COLO668 (cell line): ENCODE measurements around the gene FIG4.
A peak's percentile ranks its signal among the peaks of the same experiment; 100 is the strongest.
"Not testable (repeated sequence)": the region's sequence is repeated elsewhere in the genome, so short reads cannot be mapped to it uniquely, and the experiment has no call there.

Source experiments
- DNase-seq: peaks from one replicate; lab custom pipeline; 2025; ENCODE audit not compliant: unreplicated experiment; lab: John Stamatoyannopoulos, UW

FIG4 gene

DNA sequence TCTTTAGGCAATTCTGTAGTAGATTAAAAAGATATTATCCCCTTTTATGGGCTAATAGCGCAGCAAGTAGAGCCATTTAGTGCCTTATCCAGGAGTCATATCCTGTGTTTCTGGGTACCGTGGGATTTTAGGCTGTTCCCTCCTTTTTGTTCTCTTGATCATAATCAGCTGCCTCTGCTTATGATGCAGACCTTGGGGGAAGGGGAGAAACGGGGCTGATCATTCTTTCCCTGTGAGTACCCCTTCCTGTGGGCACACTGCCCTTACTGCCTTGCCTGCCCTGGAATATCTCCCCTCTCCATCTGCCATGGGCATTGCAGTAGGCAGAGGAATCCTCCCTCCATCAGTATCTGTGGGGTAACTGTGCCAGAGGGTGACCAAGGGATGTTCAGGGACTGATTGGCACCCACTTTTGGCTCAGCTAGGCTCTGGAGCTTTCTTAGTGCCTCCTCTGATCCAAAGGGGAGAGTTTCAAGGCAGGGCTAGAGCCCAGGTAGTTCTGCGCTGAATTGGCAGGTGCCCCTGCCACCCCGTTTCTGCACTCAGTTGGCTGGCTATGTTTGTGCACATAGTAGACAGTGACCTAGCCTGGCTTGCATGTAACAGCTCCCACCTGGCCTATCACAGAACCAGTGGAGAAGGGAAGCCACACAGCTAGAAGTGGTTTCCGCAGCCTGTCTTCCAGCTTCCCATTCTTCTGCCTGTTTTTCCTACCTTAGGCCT is 103.3 kb downstream of the FIG4 start:
- no peak for DNase-seq

DNA sequence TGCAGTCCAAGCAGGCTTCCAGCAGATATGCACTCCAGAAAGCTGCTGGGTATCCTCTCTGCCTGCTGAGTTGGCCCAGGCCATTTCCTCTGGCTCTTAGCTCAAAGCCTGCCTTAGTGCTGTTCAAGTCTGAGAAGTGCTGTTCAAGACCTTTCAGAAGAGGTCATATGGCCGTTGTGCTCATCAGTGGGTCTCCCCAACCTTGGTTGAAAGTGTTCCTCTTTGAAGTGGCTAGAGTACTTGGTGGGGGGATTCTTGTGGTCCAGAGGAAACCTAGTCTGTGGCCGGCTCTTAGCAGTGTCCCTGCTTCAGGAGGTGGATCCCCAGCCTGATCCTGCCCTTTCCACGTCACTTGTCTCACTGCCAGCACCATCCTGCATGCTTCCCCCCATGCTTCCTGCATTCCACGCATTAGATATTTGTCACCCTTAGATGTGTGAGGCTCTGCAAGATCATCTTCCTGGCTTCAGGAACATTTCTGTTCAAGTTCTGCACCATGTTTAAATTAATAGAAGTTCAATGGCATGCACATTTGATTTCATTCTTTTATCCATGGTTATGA is 105.0 kb downstream of the FIG4 start:
- no peak for DNase-seq

DNA sequence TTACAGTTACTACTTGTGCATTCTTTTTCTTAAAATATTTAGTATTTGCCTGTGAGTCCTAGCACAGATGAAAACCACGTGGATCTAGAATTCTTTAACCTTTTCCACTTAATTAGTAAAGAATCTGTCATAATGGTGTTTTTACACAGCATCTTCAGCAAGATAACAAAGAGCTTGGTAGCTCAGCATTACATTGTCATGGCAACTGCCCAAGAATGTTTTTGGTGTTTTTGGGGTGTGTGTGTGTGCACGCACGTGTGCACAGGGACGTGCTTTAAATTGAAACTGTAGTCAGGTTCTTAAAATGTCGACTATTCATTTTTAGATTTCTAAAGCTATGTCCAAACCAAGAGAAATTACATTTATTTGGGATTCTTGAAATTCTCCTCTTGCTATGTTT is 108.0 kb downstream of the FIG4 start:
- no peak for DNase-seq

DNA sequence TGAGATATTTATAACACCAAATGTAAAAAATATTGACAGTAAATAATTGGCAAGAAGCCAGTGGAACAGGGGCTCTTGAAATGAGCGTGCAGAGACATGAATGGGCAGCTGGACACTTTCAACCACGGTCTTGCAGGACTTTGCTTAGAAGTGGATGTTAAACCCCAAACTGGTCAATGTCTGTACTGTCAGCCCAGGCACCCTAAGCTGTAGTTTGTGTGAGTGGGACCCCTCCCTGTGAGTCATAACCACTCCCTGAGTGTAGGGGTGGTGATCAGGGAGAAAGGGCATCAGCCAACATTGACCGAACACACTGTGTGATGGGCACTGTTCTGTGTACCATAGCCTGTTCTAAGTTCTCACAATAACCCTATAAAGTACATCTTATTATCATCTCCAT is 108.6 kb downstream of the FIG4 start:
- DNase-seq, result no peak

DNA sequence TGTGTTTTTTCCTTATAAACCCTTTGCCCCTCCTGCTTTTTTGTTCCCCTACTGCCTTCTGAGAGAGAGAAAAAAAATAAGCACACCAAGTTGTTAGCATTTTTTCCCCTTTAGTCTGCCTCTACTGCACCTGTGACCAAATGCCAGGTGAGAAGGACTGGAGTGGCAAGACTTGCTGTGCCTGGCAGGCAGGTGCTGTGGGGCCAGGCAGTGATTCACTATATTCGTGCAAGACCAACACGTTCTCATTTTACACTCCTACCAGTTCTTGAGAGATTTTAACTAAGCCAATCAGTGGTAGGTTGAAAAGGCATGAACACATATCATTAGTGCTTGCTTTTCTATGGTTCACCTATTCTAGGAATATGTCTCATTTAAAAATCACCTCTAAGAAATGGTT is 109.7 kb downstream of the FIG4 start:
- DNase-seq, result peak; percentile 41

DNA sequence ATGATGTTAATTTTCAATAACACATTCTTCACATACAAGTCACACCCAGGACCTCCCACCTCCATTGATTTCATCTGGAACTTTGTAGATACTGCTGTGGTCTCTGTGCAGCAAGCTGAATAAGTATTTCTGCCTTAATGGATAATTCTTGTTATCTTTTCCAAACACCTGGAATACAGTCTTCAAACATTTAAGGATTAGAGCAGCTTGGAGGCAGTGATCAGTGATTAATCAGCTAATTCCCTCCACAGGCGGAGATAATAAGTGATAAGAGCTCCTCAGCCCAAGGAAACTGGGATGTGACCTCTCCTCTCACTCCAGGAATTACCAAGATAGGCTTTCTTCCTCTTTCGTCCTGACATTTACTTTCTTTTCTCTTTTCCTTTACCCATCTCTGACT is 110.7 kb downstream of the FIG4 start:
- DNase-seq, result no peak

DNA sequence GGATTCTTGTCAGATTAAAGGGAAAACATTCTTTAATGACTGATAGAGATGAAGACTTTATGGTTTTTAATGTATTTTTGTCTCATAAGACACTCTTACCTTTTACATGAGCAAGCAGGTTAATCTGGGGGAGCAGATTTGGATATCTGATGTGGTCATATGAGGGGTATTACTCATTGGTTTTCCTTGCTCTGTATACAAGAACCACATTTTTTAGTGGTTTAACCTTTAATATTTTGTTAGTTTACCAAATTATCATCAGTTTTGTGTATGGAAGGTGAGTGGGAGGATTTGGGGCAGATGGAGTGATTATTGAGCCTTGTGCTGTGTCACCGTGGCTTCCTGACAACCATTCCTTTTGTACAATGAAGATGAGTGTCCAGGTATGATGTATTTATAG is 112.9 kb downstream of the FIG4 start:
- DNase-seq, result no peak

DNA sequence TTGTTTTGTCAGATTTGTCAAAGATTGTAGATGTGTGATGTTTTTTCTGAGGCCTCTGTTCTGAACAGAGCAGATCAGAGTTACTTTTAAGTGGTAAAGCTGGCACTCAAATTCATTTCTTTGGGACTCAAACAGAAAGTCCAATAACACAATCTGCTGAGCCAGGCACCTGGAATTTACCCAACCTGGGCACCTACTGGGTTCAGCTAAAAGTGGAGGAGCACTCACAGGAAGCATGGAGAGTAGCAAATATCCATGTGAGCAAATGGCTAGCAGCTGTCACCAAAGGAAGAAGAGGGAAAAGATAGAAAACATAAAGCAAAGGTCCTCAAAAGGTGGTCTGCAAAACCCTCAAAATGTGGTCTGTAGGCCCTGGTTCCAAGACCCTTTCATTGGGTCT is 116.8 kb downstream of the FIG4 start:
- DNase-seq, result no peak

DNA sequence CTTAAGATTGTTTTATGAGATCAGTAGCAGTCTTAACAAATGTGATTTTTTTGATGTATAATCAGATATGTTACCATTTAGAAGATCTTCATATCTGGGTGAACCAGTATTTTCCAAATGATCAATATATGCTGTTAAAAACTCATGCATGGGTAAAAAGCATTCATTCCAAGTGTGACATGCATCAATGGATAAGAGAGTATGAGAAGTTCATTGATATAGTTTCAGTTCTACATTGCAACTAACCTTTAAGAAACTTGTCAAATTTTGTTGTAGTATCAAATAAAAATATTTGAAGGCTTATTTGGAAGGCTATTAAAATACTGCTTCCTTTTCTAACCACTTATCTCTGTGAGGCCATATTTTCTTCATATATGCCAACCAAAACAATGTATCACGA is 117.7 kb downstream of the FIG4 start:
- DNase-seq, result no peak

DNA sequence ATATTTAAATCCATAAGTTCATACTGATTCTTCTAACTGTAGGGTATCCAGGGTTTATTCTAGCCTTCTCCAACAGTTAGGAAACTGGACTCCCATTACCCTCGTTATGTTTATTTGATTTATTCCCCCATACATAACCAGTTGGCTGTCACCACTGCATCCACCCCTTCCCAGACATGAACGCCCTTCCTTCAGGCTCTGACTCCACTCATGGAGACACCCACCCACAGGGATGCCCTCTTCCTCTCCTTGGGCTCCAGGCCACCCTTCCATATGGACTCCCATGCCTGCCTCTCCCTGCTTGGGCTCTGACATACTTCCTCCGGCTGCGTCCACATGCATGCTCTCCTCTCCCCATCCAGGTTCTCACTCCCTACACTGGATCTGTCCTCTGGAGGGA is 124.0 kb downstream of the FIG4 start:
- no peak for DNase-seq

DNA sequence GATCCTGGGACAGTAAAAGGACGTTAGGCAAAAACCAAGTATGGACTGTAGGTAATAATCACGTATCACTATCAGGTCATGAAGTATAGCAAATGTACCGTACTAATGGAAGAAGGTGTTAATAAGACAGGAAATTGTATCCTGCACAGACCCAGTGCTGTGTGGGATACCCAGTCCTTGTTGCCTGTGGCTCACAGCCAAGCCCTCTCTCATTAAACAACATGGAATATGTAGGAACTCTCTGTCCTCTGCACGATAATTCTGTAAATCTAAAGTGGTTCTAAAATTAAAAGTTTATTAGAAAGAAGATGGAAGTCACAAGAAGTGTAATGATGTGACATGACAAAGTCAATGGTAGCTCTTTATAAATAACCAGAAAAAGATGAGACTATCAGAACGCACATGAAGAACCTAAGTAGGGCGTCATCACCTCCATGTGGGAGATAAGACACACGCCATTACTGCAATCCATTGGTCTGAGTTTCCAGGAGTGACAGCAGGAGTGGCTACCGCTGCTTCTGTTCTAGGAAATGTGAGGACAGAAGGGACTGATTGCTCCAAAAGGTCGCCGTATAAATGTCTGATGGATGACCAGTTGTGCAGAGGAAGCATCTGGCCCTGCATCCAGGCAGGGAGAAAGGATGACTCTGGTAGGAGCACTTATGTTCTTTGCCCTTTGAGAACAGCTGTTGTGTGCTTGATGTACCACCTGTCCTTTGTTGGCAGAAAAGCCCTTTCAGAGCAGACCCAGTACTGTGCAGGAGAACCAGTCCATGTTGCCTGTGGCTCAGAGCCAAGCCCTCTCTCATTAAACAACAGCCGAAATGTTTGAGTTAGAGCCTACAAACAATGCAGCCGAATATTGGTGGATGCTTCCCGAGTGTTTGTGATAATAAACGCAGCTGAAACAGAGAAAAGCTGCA is 125.6 kb downstream of the FIG4 start:
- peak; percentile 86 for DNase-seq

DNA sequence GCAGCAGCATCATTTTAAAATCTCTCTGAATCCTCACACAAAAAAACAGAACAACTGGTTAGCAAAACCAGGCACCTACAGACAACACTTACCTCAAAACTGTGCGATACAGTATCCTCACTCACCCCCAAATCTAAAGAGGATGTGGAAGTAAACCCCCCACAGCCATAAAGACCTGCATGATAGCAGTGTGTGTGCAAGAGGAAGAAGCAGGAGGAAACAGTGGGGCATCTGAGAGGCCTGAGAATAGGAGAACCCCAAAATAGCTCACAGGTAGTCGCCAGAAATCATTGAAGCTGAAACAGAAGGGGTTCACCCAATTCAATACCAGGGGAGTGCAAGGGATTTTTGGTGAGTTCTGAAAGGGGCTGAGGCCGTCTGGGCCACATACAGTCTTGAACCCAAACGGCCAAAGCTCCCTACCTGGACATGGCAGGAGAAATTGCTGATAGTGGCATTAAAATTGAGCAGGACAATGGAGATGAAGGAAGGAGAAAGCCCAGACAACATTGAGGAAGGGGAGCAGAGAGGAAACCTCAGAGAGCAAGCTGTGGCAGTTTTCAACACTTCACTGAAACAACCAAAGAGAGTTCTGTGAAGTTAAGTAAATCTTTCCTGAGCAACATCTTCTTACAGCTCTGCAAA is 129.7 kb downstream of the FIG4 start:
- DNase-seq, result no peak

DNA sequence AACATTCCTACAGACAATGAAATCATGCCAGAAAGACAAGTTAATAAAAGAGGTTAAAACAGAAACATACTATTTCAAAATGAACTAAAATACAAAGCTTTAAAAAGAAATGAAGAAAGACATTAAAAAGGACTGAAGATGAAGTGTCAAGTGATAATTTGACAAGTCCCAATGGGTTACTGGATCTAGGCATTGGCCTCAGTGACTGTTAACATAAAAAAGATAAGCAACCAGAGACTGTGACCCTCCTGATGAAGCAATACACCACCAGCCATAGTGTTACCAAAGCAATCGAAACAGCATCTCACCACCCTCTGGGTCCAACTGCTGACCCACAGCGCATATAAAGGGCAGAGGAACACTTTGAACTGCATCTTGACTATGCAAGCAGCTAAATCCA is 130.3 kb downstream of the FIG4 start:
- no peak for DNase-seq

DNA sequence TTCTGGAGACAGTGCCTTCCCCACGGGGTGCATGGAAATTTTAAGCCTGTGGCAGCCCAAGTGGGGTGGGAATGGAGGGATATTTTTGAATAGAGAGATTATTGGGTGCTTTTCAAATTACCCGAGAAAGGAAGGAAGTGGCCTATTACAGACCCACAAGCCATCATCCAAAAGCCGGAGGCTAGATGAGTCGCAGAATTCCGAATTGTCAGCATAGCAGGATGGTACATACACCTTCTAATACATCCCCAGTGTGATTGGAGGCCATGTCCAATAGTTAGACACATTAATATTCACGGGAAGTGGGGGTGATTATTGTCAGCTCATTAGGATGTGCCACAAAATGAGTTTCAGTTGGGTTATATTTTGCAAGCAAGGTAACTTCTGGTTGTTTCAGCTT is 133.0 kb downstream of the FIG4 start:
- no peak for DNase-seq

DNA sequence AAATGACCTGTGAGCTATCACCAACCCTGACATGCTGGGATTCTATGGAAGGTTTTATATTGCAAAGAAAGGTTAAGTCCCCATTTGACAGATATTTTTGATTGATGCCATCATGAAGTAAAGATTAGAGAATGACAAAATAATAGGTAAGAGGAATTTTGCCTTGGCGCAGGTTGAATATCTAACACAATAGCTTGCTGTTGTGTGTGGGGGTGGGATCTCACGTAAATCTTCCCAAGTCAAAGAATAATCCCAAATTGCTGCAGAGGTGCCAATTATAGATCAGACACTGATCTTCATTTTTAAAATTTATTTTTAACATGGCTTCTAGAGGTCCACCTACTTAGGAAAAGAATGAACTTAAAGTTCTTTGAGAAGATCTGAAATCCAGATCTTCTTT is 135.5 kb downstream of the FIG4 start:
- DNase-seq, result no peak

DNA sequence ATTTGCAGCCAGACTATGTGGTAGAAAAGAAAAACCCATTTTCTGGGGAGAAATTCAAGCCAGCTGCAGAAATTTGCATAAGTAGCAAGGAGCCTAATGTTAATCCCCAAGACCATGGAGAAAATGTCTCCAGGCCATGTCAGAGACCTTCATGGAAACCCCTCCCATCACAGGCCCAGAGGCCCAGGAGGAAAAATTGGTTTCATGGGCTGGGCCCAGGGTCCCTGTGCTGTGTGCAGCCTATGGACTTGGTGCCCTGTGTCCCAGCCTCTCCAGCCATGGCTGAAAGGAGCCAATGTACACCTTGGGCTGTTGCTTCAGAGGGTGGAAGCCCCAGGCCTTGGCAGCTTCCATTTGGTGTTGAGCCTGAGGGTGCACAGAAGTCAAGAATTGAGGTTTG is 140.3 kb downstream of the FIG4 start:
- DNase-seq, result not testable (repeated sequence)

DNA sequence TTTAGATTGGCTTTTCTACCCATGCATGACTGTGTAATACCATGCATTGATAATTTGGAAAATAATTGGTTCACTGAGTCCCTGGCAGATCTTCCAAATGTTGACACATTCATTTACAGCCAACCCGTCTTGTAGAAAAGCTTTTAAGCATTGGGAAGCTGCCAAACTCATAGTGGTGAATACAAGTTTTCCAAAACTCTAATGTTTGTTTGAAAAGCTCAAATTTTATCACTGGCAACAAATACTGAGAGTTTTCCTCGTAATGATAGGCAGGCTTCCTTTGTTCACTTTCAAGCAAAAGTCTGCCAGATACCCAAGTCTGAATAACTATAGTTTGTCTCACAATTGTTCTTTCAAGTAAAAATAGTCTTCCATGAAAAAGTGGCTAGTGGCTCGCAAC is 143.0 kb downstream of the FIG4 start:
- no peak for DNase-seq

DNA sequence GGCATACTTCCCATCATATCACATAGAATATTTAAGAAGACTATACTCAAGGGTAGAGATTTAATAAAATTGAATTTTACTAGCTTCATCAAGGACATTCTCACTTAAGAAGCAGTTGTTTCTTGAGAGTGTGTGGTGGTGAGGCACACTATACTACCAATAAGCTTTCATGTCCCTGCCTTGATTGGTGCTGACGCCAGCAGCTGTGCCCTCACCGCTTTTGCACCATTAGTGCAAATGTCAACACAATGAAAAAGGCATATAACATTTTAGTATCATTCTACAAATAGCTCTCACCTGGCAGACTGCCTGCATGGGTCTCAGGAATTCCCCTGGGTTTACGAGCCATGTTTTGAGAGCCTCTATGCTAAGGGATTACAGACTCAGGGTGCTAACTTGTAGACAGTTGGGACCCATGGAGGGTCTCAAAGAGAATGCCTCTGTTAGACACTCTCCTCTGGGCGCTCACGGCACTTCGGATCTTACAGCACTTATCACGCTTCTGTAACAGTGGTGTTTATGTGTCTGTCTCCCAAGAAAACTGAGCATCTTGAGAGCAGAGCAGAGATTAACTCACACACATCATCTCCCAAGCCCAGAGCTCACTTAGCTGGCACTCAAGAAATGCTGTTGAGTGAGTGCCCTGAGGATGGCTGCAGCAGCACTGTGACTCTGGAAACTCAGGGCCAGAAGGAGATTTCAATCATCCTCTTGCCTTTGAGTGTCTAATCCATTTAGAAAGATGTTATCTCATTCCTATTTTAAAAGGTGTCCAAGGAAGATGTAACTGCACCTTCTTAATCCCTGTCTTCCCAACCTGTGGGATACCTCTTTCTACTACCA is 143.7 kb downstream of the FIG4 start:
- DNase-seq, result peak; percentile 26

DNA sequence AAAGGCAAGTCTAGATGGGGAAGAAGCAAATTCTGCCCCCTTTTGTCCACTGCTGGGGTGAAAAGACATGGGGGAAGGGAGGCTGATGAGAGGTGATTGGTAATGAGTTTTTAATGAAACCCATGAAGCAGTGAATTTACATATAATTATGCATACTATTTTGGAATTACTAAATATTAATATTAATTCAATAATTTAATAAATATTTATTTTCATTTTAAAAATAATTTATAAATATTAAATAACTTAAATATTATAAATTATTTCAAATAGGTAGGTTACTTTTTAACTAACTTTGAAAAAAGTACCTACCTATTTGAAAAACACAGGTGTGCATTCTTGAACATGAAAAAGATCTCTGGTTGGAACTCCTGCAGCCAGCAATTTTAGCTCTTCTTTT is 148.9 kb downstream of the FIG4 start:
- no peak for DNase-seq

DNA sequence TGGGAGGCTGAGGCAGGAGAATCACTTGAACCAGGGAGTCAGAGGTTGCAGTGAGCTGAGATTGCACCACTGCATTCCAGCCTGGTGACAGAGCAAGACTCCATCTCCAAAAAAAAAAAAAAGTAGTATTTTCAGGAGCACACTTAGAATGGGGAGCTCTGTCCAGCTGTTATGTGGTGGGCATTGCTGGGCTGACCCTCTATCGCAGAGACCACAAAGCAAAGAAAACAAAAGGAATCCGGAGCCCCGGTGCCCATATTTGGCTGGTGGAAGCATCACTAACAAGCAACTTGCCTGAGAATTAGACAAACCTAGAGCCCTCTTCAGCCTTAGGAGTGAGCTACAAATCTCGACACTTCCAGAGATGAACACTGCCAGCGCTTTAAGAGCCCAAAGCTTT is 149.7 kb downstream of the FIG4 start:
- no peak for DNase-seq

DNA sequence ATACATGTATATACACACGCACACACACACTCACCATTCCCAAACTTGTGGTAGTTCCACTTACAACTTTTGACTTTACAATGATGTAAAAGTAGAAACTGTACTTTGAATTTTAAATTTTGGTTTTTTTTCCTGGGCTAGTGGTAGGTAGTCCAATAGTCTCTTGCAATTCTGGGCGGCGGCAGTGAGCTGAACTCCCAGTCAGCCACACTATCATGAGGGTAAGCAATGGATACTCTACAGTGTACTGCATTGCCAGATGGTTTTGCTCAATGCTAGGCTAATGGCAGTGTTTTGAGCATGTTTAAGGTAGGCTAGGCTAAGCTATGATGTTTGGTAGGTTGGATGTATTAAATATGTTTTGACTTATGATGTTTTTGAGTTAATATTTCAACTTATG is 150.8 kb downstream of the FIG4 start:
- DNase-seq, result no peak
